Transverse colon (tissue), 4 donors: ENCODE measurements around the gene SMIM8. TPM values are rescaled to one million over a fixed set of nuclear protein-coding genes. Genes with fewer than 3 reads are reported as not detected.

Experiments used
- DNase-seq: peaks from one replicate; pipeline ENCODE4 v3.0.0-alpha.2; 2019
- H3K27ac ChIP-seq, 4 donors: fragments of 200-600 bp; sonication (generic); 2 replicates each; pipeline ENCODE4 v1.5.1; 2016 to 2018; ENCODE audit warnings: inconsistent platforms in 4 of 4
- H3K27me3 ChIP-seq: fragments of 200-600 bp; sonication (generic); 2 replicates; pipeline ENCODE4 v1.5.1; 2017; ENCODE audit warnings: inconsistent platforms
- H3K36me3 ChIP-seq, 4 donors: fragments of 200-600 bp; sonication (generic); 2 replicates each; pipeline ENCODE4 v1.5.1; 2017 to 2019; ENCODE audit warnings: inconsistent platforms in 4 of 4
- H3K4me1 ChIP-seq, 4 donors: fragments of 200-600 bp; sonication (generic); 2 replicates each; pipeline ENCODE4 v1.5.1; 2017 to 2020; ENCODE audit warnings: inconsistent platforms in 4 of 4
- H3K4me3 ChIP-seq, 4 donors: fragments of 200-600 bp; sonication (generic); 1 replicate in 1 of 4; 2 replicates in 3 of 4; pipeline versions ENCODE4 v1.5.1 to v1.6.1; 2017 to 2019; ENCODE audit warnings: inconsistent platforms in 4 of 4
- H3K9me3 ChIP-seq, 2 donors: fragments of 200-600 bp; sonication (generic); 2 replicates each; pipeline ENCODE4 v1.5.1; 2017 to 2019; ENCODE audit warnings: inconsistent platforms in 2 of 2
- CTCF ChIP-seq, 5 experiments: fragments of 200-600 bp in 3 of 5; fragments of 450-650 bp in 2 of 5; sonication (generic) in 3 of 5; IDR thresholded peaks; 1 replicate in 2 of 5; 2 replicates in 3 of 5; pipeline ENCODE4 v1.5.1; 2016 to 2017; ENCODE audit warnings: antibody characterized with exemption in 5 of 5, inconsistent platforms in 3 of 5, mild to moderate bottlenecking in 2 of 5, moderate library complexity in 1 of 5
- EP300 ChIP-seq: sonication (generic); formaldehyde crosslinking; IDR thresholded peaks from one replicate; pipeline ENCODE4 v1.6.1; 2017; ENCODE audit warnings: antibody characterized with exemption, low read depth
- POLR2A ChIP-seq: fragments of 450-650 bp; IDR thresholded peaks from one replicate; pipeline ENCODE4 v1.6.1; 2016; ENCODE audit warnings: antibody characterized with exemption, mild to moderate bottlenecking, moderate library complexity
- POLR2AphosphoS5 ChIP-seq, 3 donors: sonication (generic); formaldehyde crosslinking; IDR thresholded peaks; one replicate each; pipeline ENCODE4 v1.6.1; 2016; ENCODE audit warnings: antibody characterized with exemption in 3 of 3
- WGBS, 2 donors: methylation state at CpG; one replicate each; pipeline ENCODE4 v1.1.5; 2018; ENCODE audit warnings: low coverage in 1 of 2; 5-methylcytosine and 5-hydroxymethylcytosine counted together
- in situ Hi-C, 4 donors: fragments of 200-750 bp; cut with MboI; loops; one replicate each; pipeline versions ENCODE4 v1.15.0 to v1.15.1; 2017; ENCODE audit warnings: low sequenced_read_pairs in 3 of 4, low pct_ligation_motif_present in 1 of 4, low pct_unique_long_range_greater_than_20kb in 1 of 4
- intact Hi-C: fragments of 100-400 bp; cut with DNase I; formaldehyde crosslinking; loops from one replicate; pipeline ENCODE4 v1.15.1; 2023; ENCODE audit warnings: low total_unique reads
- total RNA-seq, 4 donors: library from RNA; depleted of rRNA; stranded (reverse); fragments of >200 nt; gene quantifications; one replicate each; pipeline ENCODE4 v1.1.0, GENCODE V29; 2016

The SMIM8 gene
- total RNA-seq, 4 donors from 2014 or later, result 14.2 to 20.5 (median 18.4) TPM

- Histone ChIP-seq H3K36me3 (no peaks in the 10 kb centered on the region), H3K27ac (no peak overlapping the region), H3K27me3 (no peaks in the 10 kb centered on the region), H3K4me3 (no peak overlapping the region), H3K9me3 (no peaks in the 10 kb centered on the region), H3K4me1 (no peaks in the 10 kb centered on the region)
- WGBS, 2 donors, result 83 to 100% methylated on average over 1 of the region's 1 CpG
- intact Hi-C loops, result no loop called here
- in situ Hi-C loops, result no loop called here
- TF ChIP-seq CTCF (IDR thresholded peaks at IDR 0.05) (no peak), POLR2AphosphoS5 (IDR thresholded peaks at IDR 0.05) (no peak), EP300 (no peak), POLR2A (no peak)
- no peak for DNase-seq
These were observed 12.3 kb downstream of the SMIM8 start for GRCh38 chr6:87334683-87335082.

- DNase-seq, result no peak
- no peaks in the 10 kb centered on the region for H3K36me3 ChIP-seq
- no peak for TF ChIP-seq CTCF (IDR thresholded peaks at IDR 0.05)
- no peak for TF ChIP-seq EP300
- TF ChIP-seq POLR2AphosphoS5 (IDR thresholded peaks at IDR 0.05), result no peak
- TF ChIP-seq POLR2A, result no peak
- in situ Hi-C loops, result no loop called here
- no peaks in the 10 kb centered on the region for H3K9me3 ChIP-seq
- 92 to 98% methylated on average over 4 of the region's 4 CpGs for WGBS, 2 donors
- H3K4me3 ChIP-seq, result no peak overlapping the region
- H3K27ac ChIP-seq, result no peak overlapping the region
- intact Hi-C loops, result no loop called here
- no peaks in the 10 kb centered on the region for H3K27me3 ChIP-seq
- no peaks in the 10 kb centered on the region for H3K4me1 ChIP-seq
These were observed 14.0 kb downstream of the SMIM8 start for GRCh38 chr6:87336367-87336766.

- in situ Hi-C loops, result no loop called here
- no peaks in the 10 kb centered on the region for H3K27me3 ChIP-seq
- TF ChIP-seq EP300, result no peak
- TF ChIP-seq POLR2A, result no peak
- no peak for TF ChIP-seq CTCF (IDR thresholded peaks at IDR 0.05)
- TF ChIP-seq POLR2AphosphoS5 (IDR thresholded peaks at IDR 0.05), result no peak
- no peaks in the 10 kb centered on the region for H3K4me1 ChIP-seq
- no peaks in the 10 kb centered on the region for H3K9me3 ChIP-seq
- no peak for DNase-seq
- intact Hi-C loops, result no loop called here
- H3K36me3 ChIP-seq, result no peaks in the 10 kb centered on the region
- no peak overlapping the region for H3K27ac ChIP-seq
- H3K4me3 ChIP-seq, result no peak overlapping the region
- WGBS, 2 donors, result 86 to 91% methylated on average over 4 of the region's 4 CpGs
These were observed 17.8 kb downstream of the SMIM8 start for GRCh38 chr6:87340230-87340629.

- in situ Hi-C loops (no loop called here), intact Hi-C loops (no loop called here)
- no peak for DNase-seq
- Histone ChIP-seq H3K9me3 (no peaks in the 10 kb centered on the region), H3K4me3 (no peak overlapping the region), H3K27ac (no peak overlapping the region), H3K27me3 (no peaks in the 10 kb centered on the region), H3K4me1 (no peaks in the 10 kb centered on the region), H3K36me3 (no peaks in the 10 kb centered on the region)
- TF ChIP-seq CTCF (IDR thresholded peaks at IDR 0.05), result no peak
- TF ChIP-seq EP300, result no peak
- TF ChIP-seq POLR2A, result no peak
- TF ChIP-seq POLR2AphosphoS5 (IDR thresholded peaks at IDR 0.05), result no peak
- WGBS, 2 donors, result 70 to 91% methylated on average over 2 of the region's 2 CpGs
These were observed 18.8 kb downstream of the SMIM8 start for GRCh38 chr6:87341158-87341557.
